Measurements from ENCODE around the gene GBA3.

GBA3 gene

GRCh38 chr4:22703912-22704311 lies 11.2 kb downstream of the GBA3 start:
- no peak for DNase-seq

- no peak for DNase-seq
Observed at GRCh38 chr4:22707390-22707789, 14.7 kb downstream of the GBA3 start.

GRCh38 chr4:22708961-22709360 lies 16.2 kb downstream of the GBA3 start:
- DNase-seq: no peak

GRCh38 chr4:22712105-22712504 lies 19.4 kb downstream of the GBA3 start:
- no peak for DNase-seq

- DNase-seq: no peak
Observed at GRCh38 chr4:22712529-22712928, 19.8 kb downstream of the GBA3 start.

GRCh38 chr4:22713841-22714240 lies 21.1 kb downstream of the GBA3 start:
- DNase-seq: no peak

- DNase-seq: no peak
Observed at GRCh38 chr4:22719218-22719617, 26.5 kb downstream of the GBA3 start.

GRCh38 chr4:22720091-22720490 lies 27.4 kb downstream of the GBA3 start:
- DNase-seq: no peak

GRCh38 chr4:22721204-22721603 lies 28.5 kb downstream of the GBA3 start:
- DNase-seq: no peak

GRCh38 chr4:22730021-22730420 lies 37.3 kb downstream of the GBA3 start:
- DNase-seq: no peak

GRCh38 chr4:22733816-22734215 lies 41.1 kb downstream of the GBA3 start:
- no peak for DNase-seq

GRCh38 chr4:22736912-22737311 lies 44.2 kb downstream of the GBA3 start:
- no peak for DNase-seq

GRCh38 chr4:22739968-22740367 lies 47.2 kb downstream of the GBA3 start:
- DNase-seq: no peak

GRCh38 chr4:22741744-22742143 lies 49.0 kb downstream of the GBA3 start:
- DNase-seq: no peak

GRCh38 chr4:22743290-22743689 lies 50.6 kb downstream of the GBA3 start:
- no peak for DNase-seq

- no peak for DNase-seq
Observed at GRCh38 chr4:22744478-22745062, 51.8 kb downstream of the GBA3 start.

- DNase-seq: no peak
Observed at GRCh38 chr4:22745234-22745633, 52.5 kb downstream of the GBA3 start.

- DNase-seq: no peak
Observed at GRCh38 chr4:22754116-22754515, 61.4 kb downstream of the GBA3 start.

GRCh38 chr4:22762548-22762947 lies 69.8 kb downstream of the GBA3 start:
- no peak for DNase-seq

GRCh38 chr4:22764183-22764582 lies 71.4 kb downstream of the GBA3 start:
- no peak for DNase-seq

- no peak for DNase-seq
Observed at GRCh38 chr4:22766068-22766467, 73.3 kb downstream of the GBA3 start.

- no peak for DNase-seq
Observed at GRCh38 chr4:22778547-22779163, 85.9 kb downstream of the GBA3 start.

- no peak for DNase-seq
Observed at GRCh38 chr4:22780317-22780716, 87.6 kb downstream of the GBA3 start.

GRCh38 chr4:22780797-22781196 lies 88.1 kb downstream of the GBA3 start:
- DNase-seq: no peak

GRCh38 chr4:22787753-22788375 lies 95.1 kb downstream of the GBA3 start:
- DNase-seq: no peak

All from stimulated activated CD4-positive, alpha-beta T cell treated with anti-CD3 and anti-CD28 coated beads, Interleukin-2, amount 100 ng/mL, for 24 hours (primary cell).